HL-60/S4 treated with phorbol 12-myristate 13-acetate at 8.2 ng/mL for 4 days and 3 days (cell line): ENCODE data around the gene DUSP28.

ENCODE experiments used
- in situ Hi-C: fragments of 300-500 bp; cut with MboI; formaldehyde crosslinking; loops from 2 replicates; pipeline ENCODE4 v1.15.0; 2022; ENCODE audit warnings: low sequenced_read_pairs

The DUSP28 gene

DNA sequence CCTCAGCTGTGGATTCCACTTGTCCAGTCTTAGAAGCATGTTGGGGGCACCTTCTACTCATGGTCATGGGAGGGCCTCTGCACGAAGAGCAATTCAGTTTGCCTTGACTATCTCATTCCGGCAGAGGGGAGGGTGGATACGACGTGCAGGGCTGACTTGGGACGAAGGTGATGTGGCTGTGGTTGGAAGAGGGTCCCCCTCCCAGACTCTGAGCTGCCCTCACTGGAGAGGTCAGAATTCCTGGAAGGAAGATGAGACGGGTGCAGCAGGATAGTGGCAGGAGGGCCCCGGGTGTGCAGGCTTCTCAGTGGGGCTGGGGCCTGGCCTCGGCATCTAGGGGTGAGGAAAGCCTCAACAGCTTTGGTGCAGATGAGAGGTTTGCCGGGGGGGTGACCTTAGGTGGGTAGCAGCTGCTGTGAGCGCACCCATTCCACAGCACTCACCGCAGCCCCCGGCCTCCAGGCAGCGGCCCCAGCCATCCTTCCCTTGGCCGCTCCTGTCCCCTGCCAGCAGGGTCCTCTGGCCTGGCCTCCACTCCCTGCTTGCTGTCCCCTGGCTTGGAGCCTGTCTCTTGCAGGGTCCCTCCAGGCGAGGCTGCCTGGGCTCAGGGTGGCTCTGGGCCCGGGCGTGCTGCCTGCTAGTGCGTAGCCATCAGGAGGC lies 11.3 kb downstream of the DUSP28 start:
- in situ Hi-C loops = no loop called here

- in situ Hi-C loops = no loop called here
Observed at GRCh38 chr2:240572141-240573031, 12.2 kb downstream of the DUSP28 start.

- in situ Hi-C loops = no loop called here
Observed at GRCh38 chr2:240573071-240573515, 12.9 kb downstream of the DUSP28 start.

DNA sequence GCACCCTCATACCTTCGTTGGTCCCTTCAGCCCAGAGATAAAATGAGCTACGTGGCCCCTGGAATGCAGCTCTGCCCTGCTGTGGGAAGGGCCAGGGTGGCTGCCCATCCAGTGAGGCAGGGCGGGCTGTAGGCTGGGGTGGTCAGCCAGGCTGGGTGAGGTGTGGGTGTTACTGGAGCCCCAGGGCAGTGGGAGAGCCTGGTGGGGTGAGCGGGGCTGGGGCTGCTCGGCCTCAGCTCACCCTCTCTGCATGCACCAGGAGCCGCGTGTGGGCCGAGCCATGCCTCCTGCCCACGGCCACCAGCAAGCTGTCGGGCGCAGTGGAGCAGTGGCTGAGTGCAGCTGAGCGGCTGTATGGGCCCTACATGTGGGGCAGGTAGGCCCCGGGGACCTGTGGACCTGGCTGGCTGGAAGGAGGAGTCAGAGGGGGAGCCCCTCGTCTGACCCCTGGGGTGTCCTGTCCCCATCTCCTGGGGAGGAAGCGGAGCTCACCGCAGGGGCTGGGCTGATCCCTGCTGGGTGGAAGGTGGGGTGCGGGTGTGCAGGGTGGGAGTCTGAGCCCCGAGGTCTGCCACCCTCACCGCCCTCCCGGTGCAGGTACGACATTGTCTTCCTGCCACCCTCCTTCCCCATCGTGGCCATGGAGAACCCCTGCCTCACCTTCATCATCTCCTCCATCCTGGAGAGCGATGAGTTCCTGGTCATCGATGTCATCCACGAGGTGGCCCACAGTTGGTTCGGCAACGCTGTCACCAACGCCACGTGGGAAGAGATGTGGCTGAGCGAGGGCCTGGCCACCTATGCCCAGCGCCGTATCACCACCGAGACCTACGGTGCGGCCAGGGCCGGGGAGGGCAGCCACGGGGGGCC lies 13.6 kb downstream of the DUSP28 start:
- in situ Hi-C loops = no loop called here

GRCh38 chr2:240574386-240575100 lies 14.4 kb downstream of the DUSP28 start:
- in situ Hi-C loops = no loop called here

- in situ Hi-C loops = no loop called here
Observed at GRCh38 chr2:240575101-240575965, 15.2 kb downstream of the DUSP28 start.

DNA sequence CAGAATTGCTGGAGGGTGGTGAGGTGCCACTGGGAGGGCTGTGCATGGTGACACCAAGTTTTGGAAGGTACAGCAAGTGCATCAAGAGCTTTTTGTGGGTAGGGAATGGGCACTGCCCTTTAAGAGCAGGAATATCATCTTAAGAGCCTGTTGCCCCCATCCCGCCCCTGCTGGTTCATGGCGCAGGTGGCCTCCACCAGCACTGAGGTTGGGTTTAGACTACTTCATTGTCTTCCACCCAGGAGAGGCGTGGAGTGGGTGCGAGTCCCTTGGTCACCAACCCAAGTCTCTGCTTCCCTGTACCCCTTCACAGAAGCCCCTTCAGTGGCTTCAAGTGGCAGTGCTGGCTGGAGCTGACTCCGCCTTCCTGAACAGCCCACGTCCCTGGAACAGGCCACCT lies 15.9 kb downstream of the DUSP28 start:
- in situ Hi-C loops = no loop called here

DNA sequence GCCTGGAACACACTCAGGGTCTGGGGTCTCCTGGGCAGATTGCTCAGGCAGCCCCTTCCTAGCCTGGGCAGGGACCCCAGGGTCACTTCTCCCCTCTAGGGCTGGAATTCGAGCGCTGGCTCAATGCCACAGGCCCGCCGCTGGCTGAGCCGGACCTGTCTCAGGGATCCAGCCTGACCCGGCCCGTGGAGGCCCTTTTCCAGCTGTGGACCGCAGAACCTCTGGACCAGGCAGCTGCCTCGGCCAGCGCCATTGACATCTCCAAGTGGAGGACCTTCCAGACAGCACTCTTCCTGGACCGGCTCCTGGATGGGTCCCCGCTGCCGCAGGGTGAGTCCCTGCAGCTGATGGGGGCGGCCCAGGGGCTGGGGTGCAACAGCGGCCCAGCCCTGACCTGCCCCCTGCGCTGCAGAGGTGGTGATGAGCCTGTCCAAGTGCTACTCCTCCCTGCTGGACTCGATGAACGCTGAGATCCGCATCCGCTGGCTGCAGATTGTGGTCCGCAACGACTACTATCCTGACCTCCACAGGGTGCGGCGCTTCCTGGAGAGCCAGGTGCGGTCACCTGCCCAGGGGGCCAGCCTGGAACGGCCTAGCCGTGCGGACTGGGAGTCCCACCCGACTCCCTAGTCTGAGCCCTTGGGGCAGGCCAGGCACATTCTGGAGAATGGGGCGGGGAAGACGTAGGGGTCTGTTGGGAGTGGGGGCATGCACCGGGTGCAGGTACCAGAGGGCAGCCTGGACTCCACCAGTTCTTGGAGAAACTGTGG lies 16.5 kb downstream of the DUSP28 start:
- in situ Hi-C loops = no loop called here

- in situ Hi-C loops = no loop called here
Observed at GRCh38 chr2:240577281-240578109, 17.3 kb downstream of the DUSP28 start.

DNA sequence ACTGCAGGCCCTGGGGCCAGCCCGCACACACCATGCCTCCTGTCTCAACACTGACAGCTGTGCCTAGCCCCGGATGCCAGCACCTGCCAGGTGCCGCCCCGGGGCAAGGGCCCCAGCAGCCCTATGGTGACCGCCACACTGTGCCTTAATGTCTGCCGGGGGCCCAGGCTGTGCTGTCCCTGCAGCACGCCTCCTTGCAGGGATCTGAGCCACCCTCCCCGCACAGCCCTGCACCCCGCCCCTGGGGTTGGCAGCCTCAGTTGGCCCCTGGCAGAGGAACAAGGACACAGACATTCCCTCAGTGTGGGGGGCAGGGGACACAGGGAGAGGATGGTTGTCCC lies 17.9 kb downstream of the DUSP28 start:
- in situ Hi-C loops = no loop called here

GRCh38 chr2:240578488-240578887 lies 18.3 kb downstream of the DUSP28 start:
- in situ Hi-C loops = no loop called here

DNA sequence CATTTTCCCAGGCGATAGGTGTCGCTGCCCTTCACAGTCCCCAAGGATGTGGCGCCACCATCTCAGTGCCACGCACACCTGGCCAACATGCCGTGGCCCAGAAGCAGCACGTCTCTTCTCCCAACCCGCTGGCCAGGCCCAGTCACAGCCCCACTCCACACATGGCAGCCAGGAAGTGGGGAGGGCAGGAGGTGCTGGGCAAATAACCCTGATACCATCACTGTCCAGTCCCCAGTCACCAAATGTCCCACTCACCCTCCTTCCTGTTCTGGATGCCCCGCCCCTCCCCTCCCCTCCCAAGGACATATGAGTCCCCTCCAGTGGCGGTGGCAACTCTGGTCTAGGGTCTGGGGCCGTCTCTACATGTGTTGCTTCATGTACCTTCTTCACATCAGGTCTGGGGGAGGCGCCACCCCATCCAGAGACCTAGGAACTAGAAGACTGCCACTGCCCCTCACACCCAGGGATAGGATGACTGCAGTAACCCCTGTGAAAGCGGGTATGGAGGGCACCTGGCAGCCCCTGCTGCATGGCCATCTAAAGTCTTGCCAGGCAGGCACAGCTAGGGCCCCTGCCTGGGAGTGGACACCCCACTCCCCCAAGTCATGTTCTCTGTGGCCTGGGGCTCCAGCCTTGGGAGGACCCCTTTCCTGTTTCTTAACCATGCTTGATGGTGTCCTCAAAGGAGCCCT lies 19.1 kb downstream of the DUSP28 start:
- in situ Hi-C loops = no loop called here

DNA sequence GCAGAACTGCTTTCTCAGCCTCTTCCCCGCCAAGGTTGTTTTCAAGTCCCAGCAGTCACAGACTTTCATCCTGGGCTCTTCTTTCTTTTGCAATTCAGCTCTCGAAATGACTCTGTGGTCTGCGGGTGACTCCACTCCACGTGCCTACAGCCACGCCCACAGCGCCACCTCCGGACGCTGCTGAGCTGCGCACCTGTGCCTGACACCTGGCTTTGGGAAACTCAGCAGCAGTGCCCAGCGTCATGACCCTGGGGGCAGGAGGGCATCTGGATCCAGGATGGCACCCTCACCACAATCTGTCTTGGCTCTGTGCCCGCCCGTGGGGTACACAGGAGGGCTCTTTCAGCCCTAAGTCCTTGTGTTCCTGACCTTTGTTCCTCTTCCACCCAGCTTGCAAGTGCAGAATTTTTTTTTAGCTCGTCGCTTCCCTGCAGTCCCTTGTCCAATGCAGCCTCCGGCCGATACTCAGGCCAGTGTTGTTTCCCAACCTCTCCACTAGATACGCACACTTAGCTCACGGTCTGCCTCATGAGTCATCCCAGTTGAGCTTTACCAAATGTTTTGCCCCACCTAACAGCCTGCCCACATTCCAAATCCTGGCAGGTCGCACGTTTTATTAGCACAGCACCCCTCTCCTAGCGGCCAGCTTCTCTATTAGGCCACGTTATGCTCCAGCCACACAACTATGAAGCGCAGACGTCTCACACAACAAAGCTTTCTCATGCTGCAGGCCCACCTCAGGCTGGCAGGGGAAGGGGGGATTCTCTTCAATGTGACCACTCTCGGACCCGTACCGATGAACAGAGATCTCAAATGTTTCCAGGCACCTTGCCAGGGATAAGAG lies 19.8 kb downstream of the DUSP28 start:
- in situ Hi-C loops = no loop called here

GRCh38 chr2:240581811-240582210 lies 21.7 kb downstream of the DUSP28 start:
- in situ Hi-C loops = no loop called here

DNA sequence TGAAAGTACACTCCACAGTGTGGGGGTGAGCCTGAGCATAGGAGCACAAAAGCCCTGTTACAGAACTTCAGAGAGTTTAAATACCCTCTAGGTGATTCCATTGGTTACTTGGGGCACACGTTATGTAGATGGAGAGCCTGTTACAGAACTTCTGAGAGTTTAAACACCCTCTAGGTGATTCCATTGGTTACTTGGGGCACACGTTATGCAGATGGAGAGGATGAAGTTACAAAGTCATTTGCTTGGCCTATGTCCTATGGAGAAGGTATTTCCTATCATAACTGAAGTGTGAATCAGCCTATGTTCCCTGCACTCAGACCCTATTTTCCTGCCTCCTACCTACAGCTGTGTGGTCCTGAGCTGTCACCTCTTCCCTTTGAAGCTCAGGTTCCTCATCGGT lies 22.6 kb downstream of the DUSP28 start:
- in situ Hi-C loops = no loop called here

DNA sequence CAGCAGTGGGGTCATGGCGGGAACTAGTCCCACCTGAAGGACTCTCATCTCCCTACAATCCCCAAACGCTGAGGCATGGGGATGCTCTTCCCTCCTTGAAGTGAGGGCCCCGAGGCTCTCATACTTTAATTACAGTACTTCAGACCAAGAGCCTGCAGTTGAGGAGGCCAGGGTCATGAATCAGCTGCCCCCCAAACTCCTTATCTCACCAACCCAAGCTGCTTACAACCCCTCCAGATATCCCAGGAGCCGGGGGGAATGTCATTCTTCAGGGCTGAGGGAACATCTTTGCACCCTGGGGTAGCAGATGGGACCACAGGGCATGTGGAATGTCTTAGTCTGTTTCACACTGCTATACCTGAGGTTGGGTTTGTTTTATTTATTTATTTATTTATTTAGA lies 23.6 kb downstream of the DUSP28 start:
- in situ Hi-C loops = no loop called here
